Activated CD4-positive, alpha-beta T cell treated with anti-CD3 and anti-CD28 coated beads for 24 hours (primary cell): ENCODE data around the gene MYO3B.
"Not testable (repeated sequence)": the region's sequence is repeated elsewhere in the genome, so short reads cannot be mapped to it uniquely, and the experiment has no call there.

ENCODE experiments used
- DNase-seq, 2 donors: peaks; one replicate each; pipeline ENCODE4 v3.0.0-alpha.2; 2020; ENCODE audit warnings: low read depth in 2 of 2

Gene MYO3B

DNA sequence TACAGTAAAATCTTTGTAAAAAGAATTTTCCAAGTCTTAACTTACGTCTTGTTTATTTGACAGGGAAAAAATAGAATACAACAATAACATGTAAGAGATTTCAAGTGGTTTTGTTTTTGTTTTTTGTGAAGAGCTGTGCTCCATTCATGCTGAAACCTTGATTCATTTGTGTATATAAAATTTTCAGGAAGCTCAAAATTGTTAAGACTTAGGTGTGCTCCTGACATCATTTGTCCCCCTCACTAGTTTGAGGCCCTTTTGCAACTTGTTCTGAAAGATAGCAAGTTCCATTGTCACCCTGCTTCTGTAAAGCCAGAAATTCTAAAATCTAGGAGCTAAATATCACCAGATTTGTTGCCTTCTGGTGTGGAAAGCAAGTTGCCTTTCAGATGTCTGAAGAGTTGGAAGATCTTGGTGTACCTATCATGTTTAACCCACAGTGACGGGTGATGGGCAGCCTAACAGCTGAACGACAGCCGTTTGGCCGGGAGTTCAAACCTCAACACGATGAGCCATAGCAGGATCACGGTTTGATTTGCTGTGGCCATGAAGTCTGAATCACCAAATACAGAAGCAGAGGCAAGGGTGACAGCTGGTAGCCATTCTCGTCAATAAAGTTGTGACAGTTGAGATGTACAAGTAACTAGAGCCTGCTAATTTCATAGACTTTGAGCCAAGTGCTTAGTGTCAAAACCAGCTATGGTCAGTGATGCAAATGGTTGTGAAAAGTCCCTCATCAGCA is 331.7 kb downstream of the MYO3B start:
- DNase-seq = no peak

GRCh38 chr2:170512266-170512665 is 334.3 kb downstream of the MYO3B start:
- DNase-seq = no peak

- DNase-seq = no peak
These were observed 336.2 kb downstream of the MYO3B start for GRCh38 chr2:170514140-170514539.

DNA sequence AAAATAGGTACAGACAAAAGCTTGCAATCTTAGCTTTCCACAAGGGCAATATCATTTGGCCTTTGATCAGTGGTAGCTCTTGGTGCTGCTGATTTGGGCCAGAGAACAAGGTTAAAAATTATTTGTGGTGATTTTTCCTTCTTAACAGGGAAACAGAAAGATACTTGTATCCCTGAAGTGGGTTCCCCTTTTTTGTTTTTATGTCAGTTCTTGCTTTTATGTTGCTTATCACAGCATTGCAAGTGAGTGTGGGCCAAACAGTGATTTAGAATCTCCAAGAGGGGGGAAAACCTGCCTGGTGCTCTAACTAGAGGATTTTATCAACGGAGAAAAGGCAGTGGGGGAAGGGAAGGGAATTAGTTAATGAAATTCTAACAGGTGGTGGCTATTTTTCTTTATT is 339.6 kb downstream of the MYO3B start:
- no peak for DNase-seq

DNA sequence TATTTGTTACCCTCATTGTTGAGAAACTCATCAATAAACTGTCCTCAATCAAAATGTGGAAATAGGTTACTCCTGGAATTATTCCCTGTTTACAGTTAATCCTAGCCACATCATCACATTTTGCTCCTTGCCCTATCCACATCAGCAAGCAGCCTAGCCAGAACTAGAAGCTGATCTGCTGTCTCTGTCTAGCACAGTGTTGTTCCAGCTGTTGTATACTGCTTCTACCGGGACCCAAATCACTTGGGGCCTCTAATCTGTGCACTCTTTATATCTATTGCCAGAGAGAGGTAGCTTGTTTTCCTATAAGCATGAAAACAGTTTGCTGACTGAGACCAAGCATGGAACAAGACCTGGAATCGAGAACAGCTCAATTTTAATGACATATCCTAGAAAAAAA is 341.0 kb downstream of the MYO3B start:
- DNase-seq = no peak

GRCh38 chr2:170521299-170521698 is 343.4 kb downstream of the MYO3B start:
- no peak for DNase-seq

DNA sequence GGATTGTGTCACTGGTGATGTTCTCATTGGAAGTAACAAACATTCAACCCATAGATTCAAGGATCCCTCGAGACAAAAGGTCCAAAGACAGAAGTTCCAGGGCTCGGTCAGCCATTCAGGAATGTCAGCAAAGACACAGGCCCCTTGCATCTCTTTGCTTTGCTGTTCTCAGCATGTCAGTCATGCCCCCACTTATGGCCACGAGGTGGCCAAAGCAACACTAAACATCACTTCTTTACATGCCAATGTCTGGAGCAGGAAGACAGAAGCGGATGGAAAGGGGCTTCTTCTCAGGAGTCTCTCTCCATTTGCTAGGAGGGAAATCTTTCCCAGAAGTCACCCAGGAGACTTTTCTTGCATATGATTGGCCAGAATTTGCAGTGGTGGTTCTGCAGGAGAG is 345.6 kb downstream of the MYO3B start:
- DNase-seq = no peak

DNA sequence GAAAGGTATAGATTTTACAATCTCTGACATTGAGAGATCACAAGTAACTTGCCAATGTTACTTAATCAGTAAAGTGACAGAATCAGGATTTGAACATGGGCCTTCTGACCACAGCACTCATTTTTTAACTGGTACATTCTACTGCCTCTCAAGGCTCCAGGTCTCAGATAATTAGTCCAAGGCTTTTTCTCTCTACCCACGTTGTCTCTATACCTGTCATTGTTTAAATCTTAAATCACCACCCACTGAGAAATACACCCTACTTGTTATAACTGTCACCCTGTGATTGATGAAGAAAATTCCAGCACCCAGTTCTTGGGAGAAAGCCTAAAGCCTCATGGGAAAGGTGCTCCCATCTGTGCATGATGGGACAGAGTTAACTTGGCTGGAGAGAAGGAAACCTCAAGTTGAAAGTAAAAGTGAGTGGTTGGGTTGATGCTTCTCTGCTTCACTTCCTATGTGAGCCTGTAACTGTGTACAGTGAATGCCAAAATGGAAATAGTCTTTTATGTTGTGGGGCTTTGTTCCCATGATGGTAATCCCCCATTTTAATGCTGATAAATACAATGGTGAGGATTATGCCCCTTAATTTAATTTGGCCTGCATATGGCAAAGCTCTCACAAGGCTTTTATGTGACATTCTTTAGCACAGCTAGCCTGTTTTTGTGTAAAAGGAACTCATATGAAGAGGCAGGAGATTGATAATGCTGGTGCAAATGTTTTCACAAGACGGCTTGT is 347.1 kb downstream of the MYO3B start:
- DNase-seq = no peak

DNA sequence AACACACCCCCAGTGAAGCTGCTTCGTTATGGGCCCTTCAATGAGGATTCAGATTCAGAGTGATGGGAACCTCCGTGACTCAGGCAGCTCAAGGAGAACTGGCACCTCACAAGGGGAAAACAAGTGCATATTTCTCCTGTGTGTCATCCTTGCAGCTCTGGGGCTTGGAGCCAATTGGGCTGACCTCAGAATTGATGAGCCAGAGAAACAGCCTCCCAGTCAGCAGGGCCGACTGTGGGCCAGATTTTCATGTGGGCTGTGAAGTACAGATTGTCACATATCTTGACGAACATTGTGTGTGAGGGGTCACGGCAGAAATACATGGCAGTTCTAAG is 347.6 kb downstream of the MYO3B start:
- no peak for DNase-seq

DNA sequence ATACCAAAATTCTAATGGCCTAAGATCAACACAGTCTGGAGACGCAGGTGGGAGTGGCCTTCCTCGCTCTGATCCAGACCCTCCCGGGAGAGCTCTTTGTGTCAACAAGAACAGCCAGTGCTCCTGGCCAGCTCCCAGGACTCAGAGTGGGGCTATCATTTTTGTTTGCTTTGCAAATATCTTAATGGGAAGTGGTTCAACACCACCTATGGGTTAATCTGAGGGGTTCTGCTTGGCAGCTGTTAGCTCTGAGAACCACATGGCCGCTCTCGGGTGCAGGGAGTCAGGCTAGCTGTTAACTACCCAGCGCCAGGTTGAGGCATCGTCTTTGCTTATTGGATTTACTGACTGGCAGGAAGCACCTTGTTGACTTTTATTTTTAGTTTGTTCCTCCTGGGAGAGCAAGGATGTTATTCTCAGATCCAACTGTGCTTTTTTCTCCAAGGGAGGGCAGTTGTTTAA is 352.4 kb downstream of the MYO3B start:
- no peak for DNase-seq

- DNase-seq = no peak
These were observed 353.0 kb downstream of the MYO3B start for GRCh38 chr2:170530803-170531564.

GRCh38 chr2:170531876-170532275 is 353.9 kb downstream of the MYO3B start:
- DNase-seq = no peak

- DNase-seq = no peak
These were observed 355.2 kb downstream of the MYO3B start for GRCh38 chr2:170533156-170533555.

DNA sequence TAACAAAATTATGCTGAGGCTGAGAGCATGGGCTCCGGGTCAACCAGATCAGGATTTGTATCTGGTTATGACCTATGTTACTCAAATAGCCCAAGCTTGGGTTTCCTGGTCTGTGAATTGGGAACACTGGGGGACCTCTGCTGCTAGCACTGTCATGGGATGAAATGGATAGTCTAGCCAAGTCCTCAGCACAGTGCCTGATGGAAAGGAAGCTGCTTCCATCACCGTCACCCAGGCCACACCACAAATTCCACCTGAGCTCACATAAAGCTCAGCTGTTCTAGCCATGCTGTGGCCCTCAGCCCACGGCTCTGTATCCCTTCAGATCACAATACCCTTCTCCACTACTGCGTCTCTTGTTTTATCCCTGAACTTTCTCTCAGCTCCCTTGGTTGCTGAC is 357.6 kb downstream of the MYO3B start:
- DNase-seq = no peak

DNA sequence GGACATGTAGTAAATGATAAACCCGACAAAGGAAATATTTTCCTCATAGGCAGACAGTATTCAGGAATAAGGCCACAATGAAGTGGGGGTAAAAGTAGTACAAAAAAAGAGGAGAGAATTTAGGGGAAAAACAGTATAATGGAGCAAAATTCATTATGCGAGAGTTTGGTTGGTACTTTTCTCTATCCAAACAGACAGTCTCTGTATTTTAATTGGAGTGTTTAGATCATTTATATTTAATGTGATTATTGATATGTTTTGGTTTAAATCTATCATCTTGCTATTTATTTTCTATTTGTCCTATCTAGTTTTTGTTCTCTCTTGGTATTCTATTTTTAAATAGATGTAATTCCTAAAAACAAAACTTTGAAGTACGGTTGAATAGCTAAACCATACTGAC is 366.9 kb downstream of the MYO3B start:
- no peak for DNase-seq

- DNase-seq = no peak
These were observed 370.4 kb downstream of the MYO3B start for GRCh38 chr2:170548304-170548703.

GRCh38 chr2:170550501-170550900 is 372.6 kb downstream of the MYO3B start:
- no peak for DNase-seq

DNA sequence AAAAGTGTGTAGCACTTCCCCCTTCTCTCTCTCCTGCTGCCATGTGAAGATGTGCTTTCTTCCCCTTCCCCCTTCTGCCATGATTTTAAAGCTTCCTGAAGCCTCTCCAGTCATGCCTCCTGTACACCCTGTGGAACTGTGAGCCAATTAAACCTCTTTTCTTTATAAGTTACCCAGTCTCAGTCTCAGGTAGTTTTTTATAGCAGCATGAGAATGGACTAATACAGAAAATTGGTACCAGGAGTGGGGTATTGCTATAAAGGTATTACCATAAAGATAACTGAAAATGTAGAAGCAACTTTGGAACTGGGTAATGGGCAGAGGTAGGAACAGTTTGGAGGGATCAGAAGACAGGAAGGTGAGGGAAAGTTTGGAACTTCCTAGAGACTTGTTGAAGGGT is 374.0 kb downstream of the MYO3B start:
- not testable (repeated sequence) for DNase-seq

DNA sequence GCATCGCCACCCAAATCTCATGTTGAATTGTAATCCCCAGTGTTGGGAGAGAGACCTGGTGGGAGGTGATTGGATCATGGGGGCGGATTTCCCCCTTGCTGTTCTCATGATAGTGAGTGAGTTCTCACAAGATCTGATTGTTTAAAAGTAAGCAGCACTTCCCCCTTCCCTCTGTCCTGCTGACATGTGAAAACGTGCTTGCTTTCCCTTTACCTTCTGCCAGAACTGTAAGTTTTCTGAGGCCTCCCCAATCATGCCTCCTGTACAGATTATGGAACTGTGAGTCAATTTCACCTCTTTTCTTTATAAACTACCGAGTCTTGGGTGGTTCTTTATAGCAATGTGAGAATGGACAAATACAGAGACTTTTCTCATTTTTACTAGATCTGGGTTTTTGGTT is 375.8 kb downstream of the MYO3B start:
- DNase-seq = no peak

DNA sequence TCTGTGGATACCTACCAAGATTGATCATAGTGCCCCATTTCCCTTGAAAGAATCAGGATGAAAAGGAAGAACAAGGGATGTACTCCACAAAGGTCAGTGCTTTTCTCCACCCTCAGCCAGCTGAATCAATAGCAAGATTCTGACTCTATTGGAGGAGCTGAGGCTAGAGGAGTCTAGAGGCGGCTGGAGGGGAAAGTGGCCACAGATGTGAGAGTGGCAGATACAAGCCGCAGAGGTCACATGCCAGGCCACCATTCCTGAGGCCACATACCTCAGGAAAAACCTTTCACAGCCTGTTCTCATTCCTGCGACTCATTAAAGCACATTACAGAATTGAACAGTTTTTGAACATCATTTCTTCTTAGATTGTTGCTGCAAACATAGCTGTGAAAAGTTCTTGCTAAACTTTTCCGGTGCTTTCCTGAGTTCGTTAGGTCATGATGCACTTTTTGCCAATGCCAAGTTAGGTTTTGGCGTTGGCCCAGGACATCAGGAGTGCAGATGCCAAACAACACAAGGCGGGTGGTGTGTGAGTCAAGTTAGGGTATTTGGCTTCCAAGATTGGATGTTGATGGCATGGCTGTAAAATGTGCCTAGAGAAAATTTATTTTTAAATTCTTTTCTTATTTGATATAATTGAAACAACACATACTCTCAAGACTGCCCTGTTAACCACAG is 376.5 kb downstream of the MYO3B start:
- no peak for DNase-seq

DNA sequence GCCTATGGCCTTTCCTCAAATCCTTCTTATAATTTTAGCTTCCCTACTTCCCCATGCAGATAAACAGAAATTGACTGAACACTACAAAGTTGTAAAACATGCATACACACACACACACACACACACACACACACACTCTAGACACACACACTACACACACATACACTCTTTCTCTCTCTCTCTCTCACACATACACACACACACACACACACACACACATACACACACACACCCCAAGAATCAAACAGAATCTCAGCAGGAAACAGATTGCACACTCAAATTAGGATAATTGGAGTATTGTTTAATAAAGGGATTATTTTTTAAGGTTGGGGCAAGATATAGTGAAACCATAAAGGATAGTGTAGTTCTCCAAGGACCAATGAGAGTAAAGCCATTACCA is 385.0 kb downstream of the MYO3B start:
- DNase-seq = no peak

DNA sequence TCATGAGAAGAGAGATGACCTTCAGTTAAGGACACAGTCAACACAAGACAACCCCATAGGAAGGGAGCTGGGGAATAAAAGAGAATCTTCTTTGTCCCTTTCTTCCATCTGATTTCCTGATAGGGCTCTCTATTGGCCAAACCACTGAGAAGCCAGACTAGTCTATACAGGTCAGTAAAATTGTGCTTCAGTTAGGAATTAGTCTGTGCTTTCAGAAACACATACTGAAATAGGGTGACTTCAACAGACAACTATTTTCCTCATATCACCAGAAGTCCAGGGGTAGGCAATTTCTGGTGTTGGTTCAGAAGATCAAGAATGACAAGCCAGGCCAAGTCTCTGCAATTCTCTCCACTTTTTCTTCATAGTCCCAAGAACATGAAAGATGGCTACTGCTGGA is 385.5 kb downstream of the MYO3B start:
- no peak for DNase-seq
